H9 (cell line): ENCODE measurements around the gene MRPL41. TPM values are rescaled to one million over a fixed set of nuclear protein-coding genes. Genes with fewer than 3 reads are reported as not detected.

ENCODE experiments used
- DNase-seq: peaks from one replicate; pipeline ENCODE4 v3.0.0-alpha.2; 2017
- H2AFZ ChIP-seq: one replicate; pipeline ENCODE4 v1.6.1; 2013; ENCODE audit warnings: mild to moderate bottlenecking, low read length, control low read depth, moderate library complexity
- H2AK5ac ChIP-seq: 2 replicates; pipeline ENCODE4 v1.6.1; 2013; ENCODE audit warnings: low read length, control low read depth, mixed read lengths; ENCODE audit not compliant: insufficient read length
- H2BK120ac ChIP-seq: one replicate; pipeline ENCODE4 v1.6.1; 2013; ENCODE audit warnings: low read depth, mild to moderate bottlenecking, low read length, control low read depth, inconsistent platforms; ENCODE audit not compliant: poor library complexity, severe bottlenecking
- H2BK12ac ChIP-seq: 2 replicates; pipeline ENCODE4 v1.6.1; 2013; ENCODE audit warnings: low read length, control low read depth, mixed read lengths, low read depth; ENCODE audit not compliant: insufficient read length
- H2BK15ac ChIP-seq: 2 replicates; pipeline ENCODE4 v1.6.1; 2013; ENCODE audit warnings: low read depth, low read length, control low read depth
- H2BK20ac ChIP-seq: one replicate; pipeline ENCODE4 v1.6.1; 2013; ENCODE audit warnings: low read depth, mild to moderate bottlenecking, low read length, control low read depth, inconsistent platforms; ENCODE audit not compliant: poor library complexity, severe bottlenecking
- H2BK5ac ChIP-seq: 2 replicates; pipeline ENCODE4 v1.6.1; 2013; ENCODE audit warnings: low read length, control low read depth, mixed read lengths; ENCODE audit not compliant: insufficient read length
- H3K14ac ChIP-seq: 2 replicates; pipeline ENCODE4 v1.6.1; 2013; ENCODE audit warnings: low read length, control low read depth; ENCODE audit not compliant: insufficient read depth
- H3K18ac ChIP-seq: 2 replicates; pipeline ENCODE4 v1.6.1; 2013; ENCODE audit warnings: low read depth, mild to moderate bottlenecking, mixed read lengths, low read length, control low read depth; ENCODE audit not compliant: insufficient read length
- H3K23ac ChIP-seq: 2 replicates; pipeline ENCODE4 v1.6.1; 2013; ENCODE audit warnings: low read length, control low read depth, mixed read lengths, low read depth; ENCODE audit not compliant: insufficient read length
- H3K23me2 ChIP-seq: 2 replicates; pipeline ENCODE4 v1.6.1; 2013; ENCODE audit warnings: low read depth, mild to moderate bottlenecking, mixed read lengths, low read length, control low read depth; ENCODE audit not compliant: insufficient read length, poor library complexity, severe bottlenecking
- H3K27ac ChIP-seq: 2 replicates; pipeline ENCODE4 v1.5.1; 2013; ENCODE audit warnings: low read length, control low read depth, mixed read lengths, low read depth; ENCODE audit not compliant: insufficient read length
- H3K27me3 ChIP-seq: 2 replicates; pipeline ENCODE4 v1.6.1; 2013; ENCODE audit warnings: low read length, control low read depth, inconsistent platforms; ENCODE audit not compliant: insufficient read depth
- H3K4ac ChIP-seq: 2 replicates; pipeline ENCODE4 v1.6.1; 2013; ENCODE audit warnings: low read depth, mild to moderate bottlenecking, control low read depth, inconsistent platforms, low read length, moderate library complexity
- H3K4me1 ChIP-seq: 2 replicates; pipeline ENCODE4 v1.6.1; 2013; ENCODE audit warnings: low read length, control low read depth, inconsistent platforms; ENCODE audit not compliant: insufficient read depth
- H3K4me2 ChIP-seq: 2 replicates; pipeline ENCODE4 v1.6.1; 2013; ENCODE audit warnings: low read length, control low read depth, mixed read lengths; ENCODE audit not compliant: insufficient read length, insufficient read depth
- H3K56ac ChIP-seq: 2 replicates; pipeline ENCODE4 v1.6.1; 2013; ENCODE audit warnings: low read depth, mild to moderate bottlenecking, mixed read lengths, low read length, control low read depth; ENCODE audit not compliant: insufficient read length
- H3K79me1 ChIP-seq: 2 replicates; pipeline ENCODE4 v1.6.1; 2013; ENCODE audit warnings: low read depth, mild to moderate bottlenecking, moderate library complexity, low read length, control low read depth, inconsistent platforms; ENCODE audit not compliant: insufficient read depth, poor library complexity, severe bottlenecking
- H3K79me2 ChIP-seq: 2 replicates; pipeline ENCODE4 v1.6.1; 2013; ENCODE audit warnings: low read length, control low read depth, inconsistent platforms; ENCODE audit not compliant: insufficient read depth
- H3K9ac ChIP-seq: 2 replicates; pipeline ENCODE4 v1.6.1; 2013; ENCODE audit warnings: low read length, control low read depth, mixed read lengths; ENCODE audit not compliant: insufficient read length; ENCODE audit errors: extremely low read depth
- H3K9me3 ChIP-seq: one replicate; pipeline ENCODE4 v1.6.1; 2013; ENCODE audit warnings: low read depth, low read length, inconsistent platforms; ENCODE audit not compliant: control insufficient read depth
- H3T11ph ChIP-seq: one replicate; pipeline ENCODE4 v1.6.1; 2013; ENCODE audit warnings: mild to moderate bottlenecking, low read length, control low read depth, inconsistent platforms
- H4K20me1 ChIP-seq: one replicate; pipeline ENCODE4 v1.6.1; 2013; ENCODE audit not compliant: control insufficient read depth, insufficient read length, insufficient read depth
- H4K5ac ChIP-seq: 2 replicates; pipeline ENCODE4 v1.6.1; 2013; ENCODE audit warnings: low read depth, mild to moderate bottlenecking, mixed read lengths, low read length, control low read depth; ENCODE audit not compliant: insufficient read length
- H4K8ac ChIP-seq: replicated peaks from 2 replicates; pipeline ENCODE4 v1.6.1; 2013; ENCODE audit warnings: low read length, control low read depth, mixed read lengths, low read depth; ENCODE audit not compliant: insufficient read length
- H4K91ac ChIP-seq: 2 replicates; pipeline ENCODE4 v1.6.1; 2013; ENCODE audit warnings: low read depth, mild to moderate bottlenecking, moderate library complexity, mixed read lengths, low read length, control low read depth; ENCODE audit not compliant: insufficient read length
- H3K27ac Mint-ChIP-seq, 3 experiments: 2 replicates in 2 of 3; 3 replicates in 1 of 3; pipeline ENCODE4 v1.8.0; 2020 to 2021; ENCODE audit warnings: mixed read lengths in 3 of 3, mild to moderate bottlenecking in 1 of 3, moderate library complexity in 1 of 3
- H3K27me3 Mint-ChIP-seq: 2 replicates; pipeline ENCODE4 v1.8.0; 2021; ENCODE audit warnings: low read depth, mild to moderate bottlenecking, moderate library complexity, mixed read lengths
- H3K36me3 Mint-ChIP-seq, 3 experiments: 2 replicates in 2 of 3; 3 replicates in 1 of 3; pipeline ENCODE4 v1.8.0; 2020 to 2021; ENCODE audit warnings: low read depth in 3 of 3, mixed read lengths in 3 of 3; ENCODE audit not compliant: insufficient read depth in 1 of 3
- H3K4me1 Mint-ChIP-seq, 2 experiments: 2 replicates each; pipeline ENCODE4 v1.8.0; 2020; ENCODE audit warnings: mixed read lengths in 2 of 2
- H3K4me3 Mint-ChIP-seq, 2 experiments: 2 replicates in 1 of 2; 3 replicates in 1 of 2; pipeline ENCODE4 v1.8.0; 2020 to 2021; ENCODE audit warnings: mild to moderate bottlenecking in 2 of 2, mixed read lengths in 2 of 2, moderate library complexity in 1 of 2
- H3K9me3 Mint-ChIP-seq, 2 experiments: 2 replicates in 1 of 2; 3 replicates in 1 of 2; pipeline ENCODE4 v1.8.0; 2020; ENCODE audit warnings: mild to moderate bottlenecking in 2 of 2, mixed read lengths in 2 of 2, moderate library complexity in 1 of 2
- WGBS: extraction: QIAGEN DNeasy Blood & Tissue Kit; methylation state at CpG from one replicate; pipeline ENCODE4 v1.1.7; 2013; ENCODE audit warnings: missing lambda C conversion rate, low lambda C conversion rate, mixed read lengths; ENCODE audit not compliant: insufficient read length; ENCODE audit errors: extremely low coverage; 5-methylcytosine and 5-hydroxymethylcytosine counted together
- total RNA-seq: library from RNA; stranded (reverse); gene quantifications from 2 replicates; pipeline ENCODE4 v1.2.1, GENCODE V29; 2021
- TF ChIP-seq, protein P1 (sequence below): fragments of 200-600 bp; sonication (generic); conservative IDR thresholded peaks from 3 replicates; pipeline ENCODE4 v1.8.0; 2021; ENCODE audit warnings: antibody characterized with exemption, mild to moderate bottlenecking

MRPL41 gene
- total RNA-seq, 1 experiment from 2014 or later = 52.2 TPM

DNA sequence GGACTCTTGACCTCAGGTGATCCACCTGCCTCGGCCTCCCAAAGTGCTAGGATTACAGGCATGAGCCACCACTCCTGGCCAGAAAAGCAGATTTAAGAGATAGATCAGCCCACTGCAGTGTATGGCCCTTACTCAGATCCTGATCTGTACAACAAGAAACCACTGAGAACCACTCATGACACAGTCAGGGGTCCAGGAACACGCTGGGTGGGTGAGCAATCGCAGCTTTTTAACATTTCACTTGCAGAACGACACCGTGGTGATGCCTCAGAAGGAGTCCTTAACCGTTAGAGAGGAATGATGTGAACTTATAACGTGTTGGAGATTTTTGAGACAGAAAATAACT, 47.3 kb upstream of the MRPL41 start:
- Histone ChIP-seq H2BK12ac (no peak overlapping the region), H3K9ac (no peak overlapping the region), H3K27me3 (no peaks in the 10 kb centered on the region), H2AFZ (no peak overlapping the region), H4K8ac (no peak overlapping the region), H2AK5ac (no peak overlapping the region), H3K4me2 (no peak overlapping the region), H2BK15ac (no peak overlapping the region), H3K27ac (no peak overlapping the region), H3K14ac (no peak overlapping the region), H3K4ac (no peak overlapping the region), H3T11ph (no peak overlapping the region), H4K20me1 (no peaks in the 10 kb centered on the region), H3K9me3 (no peaks in the 10 kb centered on the region), H3K56ac (no peak overlapping the region), H3K23ac (no peak overlapping the region), H2BK120ac (no peak overlapping the region), H3K4me1 (no peaks in the 10 kb centered on the region), H3K18ac (no peak overlapping the region), H4K91ac (no peak overlapping the region), H3K79me1 (no peaks in the 10 kb centered on the region), H4K5ac (no peak overlapping the region), H3K23me2 (no peaks in the 10 kb centered on the region), H2BK20ac (no peak overlapping the region), H3K79me2 (no peaks in the 10 kb centered on the region), H2BK5ac (no peak overlapping the region)
- TF ChIP-seq, protein P1, sequence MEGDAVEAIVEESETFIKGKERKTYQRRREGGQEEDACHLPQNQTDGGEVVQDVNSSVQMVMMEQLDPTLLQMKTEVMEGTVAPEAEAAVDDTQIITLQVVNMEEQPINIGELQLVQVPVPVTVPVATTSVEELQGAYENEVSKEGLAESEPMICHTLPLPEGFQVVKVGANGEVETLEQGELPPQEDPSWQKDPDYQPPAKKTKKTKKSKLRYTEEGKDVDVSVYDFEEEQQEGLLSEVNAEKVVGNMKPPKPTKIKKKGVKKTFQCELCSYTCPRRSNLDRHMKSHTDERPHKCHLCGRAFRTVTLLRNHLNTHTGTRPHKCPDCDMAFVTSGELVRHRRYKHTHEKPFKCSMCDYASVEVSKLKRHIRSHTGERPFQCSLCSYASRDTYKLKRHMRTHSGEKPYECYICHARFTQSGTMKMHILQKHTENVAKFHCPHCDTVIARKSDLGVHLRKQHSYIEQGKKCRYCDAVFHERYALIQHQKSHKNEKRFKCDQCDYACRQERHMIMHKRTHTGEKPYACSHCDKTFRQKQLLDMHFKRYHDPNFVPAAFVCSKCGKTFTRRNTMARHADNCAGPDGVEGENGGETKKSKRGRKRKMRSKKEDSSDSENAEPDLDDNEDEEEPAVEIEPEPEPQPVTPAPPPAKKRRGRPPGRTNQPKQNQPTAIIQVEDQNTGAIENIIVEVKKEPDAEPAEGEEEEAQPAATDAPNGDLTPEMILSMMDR = no peak
- DNase-seq = no peak
- H3K4me3 Mint-ChIP-seq = no peak overlapping the region; a peak in 1 of 5 replicates
- H3K27ac Mint-ChIP-seq = no peak overlapping the region
- H3K36me3 Mint-ChIP-seq = peaks cover 4 to 16% (median 16%) of the 10 kb centered on the region in 3 experiments; a peak in 6 of 7 replicates
- peaks cover 24 to 80% of the 10 kb centered on the region in 2 experiments for H3K9me3 Mint-ChIP-seq
- WGBS = no CpG with 5 or more reads among the region's 7 CpGs
- H3K4me1 Mint-ChIP-seq = no peaks in the 10 kb centered on the region
- peaks cover 17% of the 10 kb centered on the region for H3K27me3 Mint-ChIP-seq
